BE2C (cell line): Measurements from ENCODE around the gene SMLR1.

Experiments
- DNase-seq: peaks from one replicate; pipeline ENCODE4 v3.0.0-alpha.2; 2020
- H3K27me3 ChIP-seq: fragments of 250-450 bp; sonication (Bioruptor Pico); 2 replicates; pipeline ENCODE4 v1.5.1; 2020; ENCODE audit warnings: mild to moderate bottlenecking
- H3K36me3 ChIP-seq: fragments of 250-450 bp; sonication (Bioruptor Pico); 2 replicates; pipeline ENCODE4 v1.5.1; 2020; ENCODE audit warnings: mild to moderate bottlenecking
- H3K4me1 ChIP-seq: fragments of 250-450 bp; sonication (Bioruptor Pico); 2 replicates; pipeline ENCODE4 v1.5.1; 2020
- H3K4me3 ChIP-seq: 2 replicates; pipeline ENCODE4 v1.5.1; 2011; ENCODE audit warnings: low read depth, low read length
- H3K9me3 ChIP-seq: fragments of 250-450 bp; sonication (Bioruptor Pico); 2 replicates; pipeline ENCODE4 v1.5.1; 2020
- TF ChIP-seq, protein P1 (sequence below): IDR thresholded peaks from 2 replicates; pipeline ENCODE4 v1.5.1; 2012; ENCODE audit warnings: mild to moderate bottlenecking, low read depth, low read length

The SMLR1 gene

GRCh38 chr6:130853555-130854183, 26.5 kb downstream of the SMLR1 start:
- Histone ChIP-seq H3K4me3 (no peak overlapping the region), H3K9me3 (no peaks in the 10 kb centered on the region; the same call in 1 of the 2 replicates), H3K4me1 (no peaks in the 10 kb centered on the region), H3K36me3 (no peaks in the 10 kb centered on the region), H3K27me3 (no peaks in the 10 kb centered on the region)
- DNase-seq: no peak
- TF ChIP-seq, protein P1, sequence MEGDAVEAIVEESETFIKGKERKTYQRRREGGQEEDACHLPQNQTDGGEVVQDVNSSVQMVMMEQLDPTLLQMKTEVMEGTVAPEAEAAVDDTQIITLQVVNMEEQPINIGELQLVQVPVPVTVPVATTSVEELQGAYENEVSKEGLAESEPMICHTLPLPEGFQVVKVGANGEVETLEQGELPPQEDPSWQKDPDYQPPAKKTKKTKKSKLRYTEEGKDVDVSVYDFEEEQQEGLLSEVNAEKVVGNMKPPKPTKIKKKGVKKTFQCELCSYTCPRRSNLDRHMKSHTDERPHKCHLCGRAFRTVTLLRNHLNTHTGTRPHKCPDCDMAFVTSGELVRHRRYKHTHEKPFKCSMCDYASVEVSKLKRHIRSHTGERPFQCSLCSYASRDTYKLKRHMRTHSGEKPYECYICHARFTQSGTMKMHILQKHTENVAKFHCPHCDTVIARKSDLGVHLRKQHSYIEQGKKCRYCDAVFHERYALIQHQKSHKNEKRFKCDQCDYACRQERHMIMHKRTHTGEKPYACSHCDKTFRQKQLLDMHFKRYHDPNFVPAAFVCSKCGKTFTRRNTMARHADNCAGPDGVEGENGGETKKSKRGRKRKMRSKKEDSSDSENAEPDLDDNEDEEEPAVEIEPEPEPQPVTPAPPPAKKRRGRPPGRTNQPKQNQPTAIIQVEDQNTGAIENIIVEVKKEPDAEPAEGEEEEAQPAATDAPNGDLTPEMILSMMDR: no peak

- Histone ChIP-seq H3K4me3 (no peak overlapping the region), H3K27me3 (no peaks in the 10 kb centered on the region), H3K4me1 (no peaks in the 10 kb centered on the region), H3K36me3 (no peaks in the 10 kb centered on the region), H3K9me3 (no peaks in the 10 kb centered on the region; the same call in 1 of the 2 replicates)
- TF ChIP-seq, protein P1: no peak
- no peak for DNase-seq
Measured at GRCh38 chr6:130858054-130858453, 30.8 kb downstream of the SMLR1 start.

GRCh38 chr6:130858498-130859160, 31.4 kb downstream of the SMLR1 start:
- H3K27me3 ChIP-seq: no peaks in the 10 kb centered on the region

GRCh38 chr6:130859161-130859867, 32.1 kb downstream of the SMLR1 start:
- TF ChIP-seq, protein P1: no peak
- DNase-seq: no peak
- H3K27me3 ChIP-seq: no peaks in the 10 kb centered on the region
- H3K9me3 ChIP-seq: no peaks in the 10 kb centered on the region; the same call in 1 of the 2 replicates
- H3K4me3 ChIP-seq: no peak overlapping the region
- no peaks in the 10 kb centered on the region for H3K4me1 ChIP-seq
- no peaks in the 10 kb centered on the region for H3K36me3 ChIP-seq

More at GRCh38 chr6:130858498-130859160, 31.4 kb downstream of the SMLR1 start:
- Histone ChIP-seq H3K9me3 (no peaks in the 10 kb centered on the region; the same call in 1 of the 2 replicates), H3K4me1 (no peaks in the 10 kb centered on the region), H3K36me3 (no peaks in the 10 kb centered on the region), H3K4me3 (no peak overlapping the region)
- TF ChIP-seq, protein P1: no peak
- DNase-seq: no peak

- H3K4me1 ChIP-seq: no peaks in the 10 kb centered on the region
- DNase-seq: no peak
- H3K27me3 ChIP-seq: no peaks in the 10 kb centered on the region
- no peaks in the 10 kb centered on the region; the same call in 1 of the 2 replicates for H3K9me3 ChIP-seq
- no peak overlapping the region for H3K4me3 ChIP-seq
- TF ChIP-seq, protein P1: no peak
- no peaks in the 10 kb centered on the region for H3K36me3 ChIP-seq
Measured at GRCh38 chr6:130862370-130862769, 35.2 kb downstream of the SMLR1 start.
